Stomach smooth muscle (tissue), 2 donors: Measurements from ENCODE around the gene XRCC3.
A peak's percentile ranks its signal among the peaks of the same experiment; 100 is the strongest.

Experiments
- H3K27ac ChIP-seq: one replicate; pipeline ENCODE4 v1.7.0; 2013; ENCODE audit warnings: mild to moderate bottlenecking, low read length, inconsistent platforms
- H3K27me3 ChIP-seq, 2 donors: one replicate each; pipeline ENCODE4 v1.7.0; 2013; ENCODE audit warnings: low read length in 2 of 2; ENCODE audit not compliant: insufficient read depth in 2 of 2, control insufficient read depth in 1 of 2
- H3K36me3 ChIP-seq, 2 donors: one replicate each; pipeline ENCODE4 v1.7.0; 2013; ENCODE audit warnings: low read length in 2 of 2; ENCODE audit not compliant: control insufficient read depth in 2 of 2, insufficient read depth in 2 of 2
- H3K4me1 ChIP-seq: one replicate; pipeline ENCODE4 v1.7.0; 2013; ENCODE audit warnings: low read length; ENCODE audit not compliant: control insufficient read depth, insufficient read depth
- H3K4me3 ChIP-seq, 2 donors: one replicate each; pipeline ENCODE4 v1.7.0; 2013; ENCODE audit warnings: low read length in 2 of 2
- H3K9ac ChIP-seq, 2 donors: one replicate each; pipeline ENCODE4 v1.7.0; 2013; ENCODE audit warnings: low read length in 2 of 2, mild to moderate bottlenecking in 1 of 2
- H3K9me3 ChIP-seq, 2 donors: one replicate each; pipeline ENCODE4 v1.7.0; 2013; ENCODE audit warnings: low read length in 2 of 2; ENCODE audit not compliant: control insufficient read depth in 2 of 2
- donor health status: healthy.
- donor health status: Pancreatic carcinoma.

Gene XRCC3

DNA sequence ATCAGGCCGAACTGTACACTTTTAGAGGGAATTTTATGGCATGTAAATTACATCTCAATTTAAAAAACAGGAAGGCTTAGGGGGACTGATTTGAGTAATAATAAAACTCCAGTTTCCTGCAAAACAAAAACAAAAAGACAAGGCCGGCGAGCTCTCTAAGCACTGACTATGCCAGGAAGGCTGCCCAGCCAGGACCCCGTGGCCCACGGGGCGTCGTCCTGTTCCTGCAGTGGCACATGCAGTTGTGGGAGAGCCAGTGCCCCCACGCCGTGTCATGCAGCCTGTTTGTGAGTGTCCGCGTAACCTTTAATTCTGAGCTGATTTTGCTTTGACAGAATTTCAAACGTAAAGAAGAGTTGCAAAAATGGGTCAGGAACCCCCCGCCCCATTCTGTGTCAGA is 10.5 kb downstream of the XRCC3 start:
- no peak overlapping the region for H3K4me3 ChIP-seq
- H3K4me1 ChIP-seq: peaks cover 24% of the 10 kb centered on the region
- H3K27me3 ChIP-seq: no peaks in the 10 kb centered on the region
- H3K36me3 ChIP-seq: peaks cover 19 to 34% of the 10 kb centered on the region in 2 donors
- H3K27ac ChIP-seq: no peak overlapping the region
- H3K9me3 ChIP-seq: no peaks in the 10 kb centered on the region
- no peak overlapping the region for H3K9ac ChIP-seq

DNA sequence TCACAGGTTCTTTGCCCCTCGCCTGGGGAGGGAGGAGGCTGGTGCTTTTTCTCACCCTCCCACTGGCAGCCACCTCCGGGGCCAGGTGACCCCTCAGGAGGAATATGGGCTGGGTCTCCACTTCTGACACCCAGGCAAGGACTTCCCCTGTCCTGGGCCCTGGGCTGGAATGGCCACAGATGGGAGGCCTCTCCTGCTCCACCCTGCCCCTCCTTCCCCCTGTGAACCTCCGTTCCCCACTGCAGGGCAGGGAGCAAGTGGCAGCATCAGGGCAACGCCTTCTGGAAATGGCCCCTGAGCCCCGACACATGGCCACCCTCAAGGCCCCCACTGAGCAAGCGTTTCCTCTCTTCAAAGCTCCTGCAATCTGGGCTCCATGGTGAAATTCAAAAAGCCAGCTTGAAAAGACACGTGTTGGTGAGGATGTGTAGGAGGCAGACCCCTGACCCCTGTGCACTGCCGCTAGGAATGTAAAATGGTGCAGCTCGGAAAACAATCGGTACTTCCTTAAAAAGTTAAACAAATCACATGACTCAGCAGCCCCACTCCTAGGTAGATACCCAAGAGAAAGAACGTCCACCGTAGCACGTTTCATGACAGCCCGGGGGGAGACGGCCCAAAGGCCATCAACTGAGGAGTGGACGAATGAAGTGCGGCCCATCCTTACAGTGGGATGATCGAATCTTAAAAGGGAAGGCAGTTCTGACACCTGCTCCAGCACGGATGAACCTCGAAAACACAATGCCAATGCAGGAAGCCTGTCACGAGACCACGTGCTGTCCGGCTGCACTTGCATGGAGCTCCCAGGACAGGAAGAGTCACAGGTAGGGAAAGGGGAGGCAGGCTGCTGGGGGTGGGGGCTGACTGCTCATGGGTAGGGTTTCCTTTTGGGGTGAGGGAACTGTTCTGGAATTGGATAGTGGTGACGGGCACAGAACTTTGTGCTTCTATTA is 11.5 kb downstream of the XRCC3 start:
- Histone ChIP-seq H3K27me3 (no peaks in the 10 kb centered on the region), H3K36me3 (peaks cover 26 to 36% of the 10 kb centered on the region in 2 donors), H3K9ac (no peak overlapping the region), H3K4me1 (peaks cover 18% of the 10 kb centered on the region), H3K27ac (no peak overlapping the region), H3K4me3 (no peak overlapping the region), H3K9me3 (no peaks in the 10 kb centered on the region)

DNA sequence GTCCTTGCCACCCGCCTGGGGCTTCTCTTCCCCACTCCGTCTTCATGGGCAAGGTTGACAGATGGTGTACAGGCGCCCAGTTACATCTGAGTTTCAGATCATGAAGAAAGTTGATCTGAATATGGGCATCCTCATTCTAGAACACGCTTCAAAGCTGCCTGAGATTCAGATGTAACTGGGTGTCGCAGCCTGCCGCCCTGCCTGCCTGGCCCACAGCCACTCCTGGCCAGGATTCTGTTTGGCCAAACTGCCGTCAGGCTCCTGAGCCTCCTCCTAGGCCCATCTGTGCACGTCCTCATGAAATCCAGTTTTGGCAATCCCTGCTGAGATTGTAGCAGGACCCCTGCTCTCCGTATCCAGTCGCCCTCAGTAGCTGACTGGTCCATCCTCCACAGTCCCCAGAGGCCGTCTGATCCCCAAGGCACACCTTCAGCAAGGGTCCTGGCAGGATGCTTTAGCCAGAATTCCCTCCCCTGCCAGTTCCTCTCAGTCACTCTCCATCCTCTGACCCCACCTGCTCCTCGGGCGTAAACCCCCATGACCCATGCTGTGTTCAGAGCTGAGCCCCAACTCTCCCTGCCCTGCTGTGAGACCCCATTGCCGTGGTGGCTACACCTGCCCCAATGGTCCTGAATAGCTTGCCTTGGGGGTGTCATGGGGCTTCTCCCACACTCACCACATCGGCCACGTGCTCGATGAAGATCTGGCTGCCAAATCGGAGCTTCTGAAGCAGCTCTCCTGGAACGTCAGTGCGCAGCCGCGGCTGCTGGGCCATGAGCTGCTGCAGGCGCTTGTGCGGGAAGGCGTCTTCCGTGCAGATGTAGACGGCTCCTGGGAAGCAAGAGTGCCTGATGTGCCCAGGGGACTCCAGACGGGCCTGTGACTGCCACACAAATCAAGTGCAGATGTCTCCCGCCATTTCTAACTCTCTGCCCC is 12.5 kb downstream of the XRCC3 start:
- H3K36me3 ChIP-seq: peaks cover 26 to 37% of the 10 kb centered on the region in 2 donors
- no peak overlapping the region for H3K9ac ChIP-seq
- H3K27me3 ChIP-seq: no peaks in the 10 kb centered on the region
- no peaks in the 10 kb centered on the region for H3K9me3 ChIP-seq
- H3K27ac ChIP-seq: no peak overlapping the region
- no peak overlapping the region for H3K4me3 ChIP-seq
- peaks cover 24% of the 10 kb centered on the region for H3K4me1 ChIP-seq

DNA sequence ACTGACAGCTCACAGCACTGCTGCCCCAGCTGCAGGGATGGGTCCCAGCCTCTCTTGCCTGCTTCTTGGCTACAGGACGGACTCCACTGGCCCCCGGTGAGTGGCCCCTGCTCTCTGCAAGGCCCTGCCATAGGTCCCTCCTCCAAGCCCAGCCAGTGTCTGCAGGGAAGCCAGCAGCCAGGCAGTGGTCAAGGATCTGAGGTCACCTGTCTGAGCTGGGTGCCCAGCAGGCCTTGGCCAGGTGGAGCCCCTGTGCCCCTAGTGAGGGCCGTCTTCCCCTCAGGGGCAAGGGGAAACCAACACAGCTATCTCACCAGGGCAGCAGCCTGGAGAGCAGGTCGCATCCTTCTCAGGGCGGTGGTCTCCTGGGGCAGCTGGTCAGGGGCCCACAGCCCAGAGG is 13.2 kb downstream of the XRCC3 start:
- Histone ChIP-seq H3K4me3 (no peak overlapping the region), H3K27ac (no peak overlapping the region), H3K27me3 (no peaks in the 10 kb centered on the region), H3K4me1 (peaks cover 27% of the 10 kb centered on the region), H3K9ac (no peak overlapping the region), H3K9me3 (no peaks in the 10 kb centered on the region), H3K36me3 (peaks cover 26 to 34% of the 10 kb centered on the region in 2 donors)

DNA sequence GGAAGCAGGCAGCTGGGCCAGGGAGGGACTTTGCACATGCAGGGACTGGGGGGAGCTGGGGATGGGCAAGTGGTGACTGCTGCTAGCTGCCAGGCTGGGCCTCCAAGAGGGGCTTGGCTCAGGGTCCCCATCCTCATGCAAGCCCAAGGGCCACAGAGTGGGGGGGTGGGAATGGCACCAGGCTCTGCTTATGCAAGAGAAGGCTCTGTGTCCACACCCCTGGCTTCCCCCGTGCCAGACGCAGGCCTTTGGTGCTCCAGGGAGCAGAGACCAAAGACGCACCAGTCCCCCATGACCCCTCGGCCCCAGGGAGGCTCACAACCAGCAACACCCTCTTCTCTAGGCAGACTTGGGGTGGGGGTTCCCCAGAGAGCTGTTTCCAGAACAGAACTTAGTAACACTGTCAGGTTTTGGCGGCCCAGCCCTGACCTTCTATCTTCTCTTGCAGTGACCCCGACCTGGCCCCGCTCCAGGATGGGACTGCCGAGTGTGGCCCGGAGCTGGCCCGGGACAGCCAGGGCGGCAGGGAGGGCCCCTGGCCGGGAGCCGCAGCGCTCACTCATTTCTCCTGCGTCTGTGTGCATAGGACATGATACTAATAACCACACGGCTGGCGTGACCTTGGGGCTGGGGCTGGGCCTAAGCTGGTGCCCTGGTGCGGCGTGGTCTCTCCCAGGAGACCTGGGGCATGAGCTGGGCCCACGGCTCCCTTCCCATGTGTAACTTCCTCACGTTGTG is 14.3 kb downstream of the XRCC3 start:
- no peaks in the 10 kb centered on the region for H3K27me3 ChIP-seq
- no peak overlapping the region for H3K27ac ChIP-seq
- peaks cover 37% of the 10 kb centered on the region for H3K4me1 ChIP-seq
- H3K9ac ChIP-seq: no peak overlapping the region
- no peak overlapping the region for H3K4me3 ChIP-seq
- no peaks in the 10 kb centered on the region for H3K9me3 ChIP-seq
- H3K36me3 ChIP-seq: peaks cover 26 to 35% of the 10 kb centered on the region in 2 donors

DNA sequence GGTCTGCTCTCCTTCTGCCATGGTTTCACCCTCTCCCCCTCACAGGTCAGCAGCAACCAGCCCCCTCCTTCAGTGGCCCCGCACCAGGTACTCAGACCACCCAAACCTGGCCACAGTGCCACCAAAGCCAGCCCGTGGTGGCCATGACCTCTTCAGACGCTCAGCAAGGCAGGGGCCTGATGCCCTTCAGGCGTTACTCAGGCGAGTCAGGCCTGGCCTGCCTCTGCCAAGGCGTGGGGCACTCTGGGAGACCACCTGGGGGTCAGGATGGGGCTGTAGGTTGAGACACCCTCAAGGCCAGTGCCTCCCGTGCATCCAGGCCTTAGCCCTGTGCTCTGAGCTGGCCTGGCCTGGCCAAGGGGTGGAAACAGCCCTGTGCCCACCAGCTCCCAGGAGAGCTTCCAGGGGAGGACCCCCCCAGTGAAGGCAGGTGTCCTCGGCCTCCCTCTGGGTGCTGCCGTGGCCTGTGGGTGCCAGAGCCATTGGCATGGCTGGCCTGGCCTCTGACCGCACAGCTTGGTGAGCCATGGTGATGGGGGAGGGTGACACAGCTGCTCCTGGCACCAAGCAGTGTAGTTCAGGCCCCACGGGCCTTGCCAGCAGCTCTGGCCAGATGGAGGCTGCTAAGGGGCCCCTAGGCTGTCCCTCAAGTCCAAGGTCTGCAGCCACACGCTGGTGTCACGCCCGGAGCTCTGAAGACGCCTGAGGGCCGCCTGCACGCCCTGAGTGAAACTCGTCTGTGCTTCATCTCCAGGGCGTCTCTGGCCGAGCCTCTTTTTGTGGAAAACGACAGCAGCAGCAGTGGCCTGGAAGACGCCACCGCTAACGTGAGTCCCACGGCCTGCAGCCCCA is 15.1 kb downstream of the XRCC3 start:
- no peak overlapping the region for H3K27ac ChIP-seq
- no peaks in the 10 kb centered on the region for H3K27me3 ChIP-seq
- no peak overlapping the region for H3K4me3 ChIP-seq
- H3K4me1 ChIP-seq: peaks cover 44% of the 10 kb centered on the region
- H3K9ac ChIP-seq: no peak overlapping the region
- H3K9me3 ChIP-seq: no peaks in the 10 kb centered on the region
- peaks cover 26 to 35% of the 10 kb centered on the region in 2 donors for H3K36me3 ChIP-seq

DNA sequence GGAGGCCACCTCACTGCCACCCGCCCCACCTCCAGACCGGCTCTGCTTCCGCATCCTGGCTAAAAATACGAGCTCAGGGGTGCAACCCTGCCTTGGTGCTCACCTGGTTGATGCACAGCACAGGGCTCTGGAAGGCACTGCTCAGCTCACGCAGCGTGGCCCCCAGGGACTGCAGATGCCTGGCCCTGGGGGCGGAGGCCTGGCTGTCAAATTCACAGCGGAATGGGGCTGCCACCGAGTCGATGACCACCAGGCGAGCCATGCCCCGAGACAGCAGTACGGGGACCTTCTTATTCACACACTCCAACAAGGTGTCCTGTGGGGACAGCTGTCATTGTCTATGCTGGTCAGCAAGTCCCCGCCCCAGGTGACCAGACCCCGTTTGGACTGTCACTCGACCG is 16.0 kb downstream of the XRCC3 start:
- Histone ChIP-seq H3K27me3 (no peaks in the 10 kb centered on the region), H3K36me3 (peaks cover 30 to 39% of the 10 kb centered on the region in 2 donors), H3K4me1 (peaks cover 44% of the 10 kb centered on the region), H3K9ac (no peak overlapping the region), H3K27ac (no peak overlapping the region), H3K4me3 (no peak overlapping the region), H3K9me3 (no peaks in the 10 kb centered on the region)

DNA sequence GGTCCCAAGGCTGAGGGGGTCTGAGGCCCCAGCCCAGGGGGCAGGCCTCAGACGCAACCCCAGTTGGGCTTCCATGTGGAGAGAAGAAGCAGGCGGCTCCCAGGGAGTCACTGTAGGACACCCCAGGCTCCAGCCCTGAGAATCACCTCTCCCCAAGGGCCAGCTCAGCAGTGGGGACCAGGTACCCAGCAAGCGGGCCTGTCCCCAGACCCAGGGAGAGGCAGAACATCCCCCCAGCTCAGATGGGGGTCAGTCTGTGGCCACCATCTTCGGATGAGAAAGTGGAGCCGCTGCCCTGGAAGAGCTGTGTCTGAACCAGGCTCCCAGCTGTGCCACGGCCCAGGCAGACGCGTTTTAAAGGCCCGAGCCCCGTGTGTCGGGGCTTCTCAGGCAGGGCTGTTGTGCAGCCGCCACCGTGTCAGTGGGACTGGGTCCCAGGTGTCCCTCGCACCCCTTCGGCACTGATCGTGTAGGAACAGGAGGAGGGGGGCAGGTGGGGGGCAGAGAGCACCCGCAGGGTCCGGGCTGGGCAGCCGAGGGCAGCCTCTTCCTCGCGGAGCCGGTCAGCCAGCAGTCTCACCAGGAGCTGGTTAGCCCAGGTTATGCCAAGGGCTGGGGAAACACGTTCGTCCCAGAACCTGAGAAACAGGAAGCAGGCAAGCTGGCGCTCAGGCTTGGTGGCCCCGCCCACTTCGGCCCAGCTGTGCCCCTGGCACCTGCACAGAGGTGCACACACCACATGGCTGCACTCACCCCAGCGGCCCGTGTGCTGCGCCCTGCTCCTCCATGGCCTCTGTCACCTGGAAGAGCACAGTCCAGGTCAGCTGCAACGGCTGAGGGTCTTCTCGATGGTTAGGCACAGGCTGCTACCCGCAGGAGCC is 16.6 kb downstream of the XRCC3 start:
- peaks cover 31 to 39% of the 10 kb centered on the region in 2 donors for H3K36me3 ChIP-seq
- peak overlapping the region in 1 of 2 donors; percentile 15 for H3K9ac ChIP-seq
- H3K9me3 ChIP-seq: no peaks in the 10 kb centered on the region
- no peaks in the 10 kb centered on the region for H3K27me3 ChIP-seq
- H3K4me3 ChIP-seq: no peak overlapping the region
- H3K27ac ChIP-seq: peak overlapping the region; percentile 66
- H3K4me1 ChIP-seq: peaks cover 44% of the 10 kb centered on the region
